COR-L47 (cell line): ENCODE measurements around the gene SLC25A11.
A peak's percentile ranks its signal among the peaks of the same experiment; 100 is the strongest.
"Not testable (repeated sequence)": the region's sequence is repeated elsewhere in the genome, so short reads cannot be mapped to it uniquely, and the experiment has no call there.

Experiments used
- DNase-seq: peaks from one replicate; lab custom pipeline; 2025; lab: John Stamatoyannopoulos, UW

SLC25A11 gene

DNA sequence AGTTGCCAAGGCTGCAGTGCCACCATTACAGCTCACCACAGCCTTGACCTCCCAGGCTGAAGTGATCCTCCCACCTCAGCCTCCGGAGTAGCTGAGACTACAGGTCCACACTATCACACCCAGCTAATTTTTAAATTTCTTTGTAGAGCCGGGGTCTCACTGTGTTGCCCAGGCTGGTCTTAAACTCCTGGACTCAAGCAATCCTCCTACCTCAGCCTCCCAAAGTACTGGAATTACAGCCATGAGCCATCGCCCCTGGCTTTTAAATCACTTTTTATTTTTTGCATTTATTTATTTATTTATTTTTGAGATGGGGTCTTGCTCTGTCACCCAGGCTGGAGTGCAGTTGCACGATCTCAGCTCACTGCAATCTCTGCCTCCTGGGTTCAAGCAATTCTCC, 25.3 kb downstream of the SLC25A11 start:
- DNase-seq: not testable (repeated sequence)

DNA sequence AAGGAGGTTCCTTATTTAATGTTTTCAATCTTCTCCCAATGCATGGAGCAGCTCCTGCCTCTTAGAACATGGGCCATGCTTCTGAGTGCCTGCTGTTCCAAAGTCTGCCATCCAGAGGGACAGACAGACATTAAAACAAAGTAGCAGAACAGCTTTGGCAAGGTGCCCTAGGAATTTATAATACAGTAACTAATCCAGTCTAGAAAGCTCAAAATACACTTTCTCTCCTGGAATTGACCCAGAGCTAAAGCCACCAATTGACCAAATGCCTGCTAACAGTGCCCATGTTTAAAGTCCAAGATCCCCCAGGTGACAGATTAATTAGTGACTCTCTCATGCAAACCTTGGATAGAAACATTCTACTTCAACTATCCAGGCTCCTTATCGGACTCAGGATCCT, 25.9 kb downstream of the SLC25A11 start:
- DNase-seq: no peak

DNA sequence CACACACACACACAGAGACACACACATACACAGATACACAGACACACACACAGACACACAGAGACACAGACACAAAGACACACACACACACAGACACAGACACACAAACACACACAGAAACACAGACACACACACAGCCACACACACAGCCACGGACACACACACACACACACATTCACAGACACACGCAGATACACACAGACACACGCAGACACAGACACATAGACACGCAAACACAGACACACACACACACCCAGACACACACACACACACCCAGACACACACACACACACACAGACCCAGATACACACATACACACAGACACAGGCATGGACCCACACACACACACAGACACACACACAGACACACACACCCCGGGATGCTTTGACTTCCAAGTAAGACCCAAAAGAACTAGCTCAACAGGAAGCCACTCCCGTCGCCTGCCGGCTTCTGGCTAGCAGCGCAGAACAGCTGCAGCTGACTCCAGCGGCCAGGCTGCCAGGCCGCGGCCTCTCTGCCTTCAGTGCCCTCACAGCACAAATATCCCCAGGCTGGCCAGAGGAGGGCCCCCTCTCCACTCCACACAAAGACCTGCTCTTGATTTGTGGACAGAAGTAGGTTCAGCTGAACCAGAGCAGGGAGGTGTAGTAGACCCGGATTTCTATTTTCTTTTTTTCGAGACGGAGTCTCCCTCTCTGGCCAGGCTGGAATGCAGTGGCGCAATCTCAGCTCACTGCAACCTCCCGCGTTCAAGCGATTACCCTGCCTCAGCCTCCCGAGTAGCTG, 30.9 kb downstream of the SLC25A11 start:
- peak; percentile 46 for DNase-seq

DNA sequence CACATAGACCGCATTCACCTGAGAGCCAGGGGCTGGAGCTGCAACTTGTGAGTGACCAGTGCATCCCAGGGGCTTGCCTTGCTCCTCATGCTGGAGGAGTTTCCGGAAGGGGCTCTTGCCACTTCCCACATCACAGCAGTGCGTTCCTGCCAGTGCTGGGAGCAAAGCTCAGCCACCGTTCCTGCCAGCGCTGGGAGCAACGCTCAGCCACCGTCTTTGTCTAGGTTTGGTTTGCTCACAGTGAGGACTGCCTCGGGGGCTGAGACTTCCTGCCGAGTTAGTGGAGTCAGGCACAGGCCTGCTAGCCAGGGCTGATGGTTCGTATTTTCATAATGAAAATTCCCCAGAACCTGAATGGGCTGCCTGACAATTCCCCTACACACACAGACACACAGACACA, 31.5 kb downstream of the SLC25A11 start:
- DNase-seq: peak; percentile 21

DNA sequence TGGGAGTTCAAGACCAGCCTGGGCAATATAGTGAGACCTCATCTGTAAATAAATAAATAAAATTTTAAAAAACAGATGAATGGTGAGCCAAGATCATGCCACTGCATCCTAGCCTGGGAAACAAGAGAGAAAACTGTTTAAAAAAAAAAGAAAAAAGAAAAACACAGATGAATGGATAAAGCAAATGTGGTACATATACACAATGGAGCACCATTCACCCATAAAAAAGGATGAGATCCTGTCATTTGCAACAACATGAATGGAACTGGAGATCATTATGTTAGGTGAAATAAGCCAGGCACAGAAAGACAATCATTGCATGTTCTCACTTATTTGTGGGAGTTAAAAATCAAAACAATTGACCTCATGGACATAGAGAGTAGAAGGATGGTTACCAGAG, 33.2 kb downstream of the SLC25A11 start:
- not testable (repeated sequence) for DNase-seq

DNA sequence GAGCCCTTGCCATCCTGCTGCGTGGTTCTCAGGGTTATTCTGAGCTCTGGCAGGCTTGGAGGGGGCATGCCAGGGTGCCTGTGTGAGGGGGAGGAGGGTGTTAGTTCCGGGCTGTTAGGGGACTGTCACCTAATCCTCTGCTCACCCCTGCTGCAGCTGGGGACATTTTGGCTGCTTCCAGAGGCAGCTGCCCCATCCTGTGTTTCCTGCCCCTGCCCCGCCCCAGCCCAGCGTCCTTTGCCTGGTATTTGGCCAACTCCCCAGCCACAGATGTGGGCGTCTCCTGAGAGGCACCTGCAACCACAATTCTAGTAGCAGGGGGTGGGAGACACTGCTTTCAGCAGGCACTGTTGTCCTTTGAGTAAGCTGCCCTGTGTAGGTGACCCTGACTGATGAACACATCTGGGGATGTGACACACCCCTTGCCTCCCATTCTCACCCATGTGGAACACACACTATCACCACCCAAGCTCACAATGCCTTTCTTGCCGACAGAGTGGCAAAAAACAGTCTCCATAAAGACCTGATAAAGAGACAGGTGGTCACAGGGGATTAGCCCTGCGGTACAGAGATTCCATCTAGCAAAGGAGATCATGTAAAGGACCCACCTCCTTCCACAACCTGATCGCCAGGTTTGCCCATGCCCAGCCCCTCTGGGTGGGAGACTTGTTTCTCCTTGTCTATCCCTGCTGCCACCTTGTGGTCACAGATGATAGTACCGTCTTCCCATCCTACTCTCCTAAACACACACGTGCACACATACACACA, 36.6 kb downstream of the SLC25A11 start, which contains the start of gene CHRNE:
Gene CHRNE (minus strand): TSS at position 48 of the 768 bp plus-strand sequence. CDS start 35 bp downstream, at position 13.
- DNase-seq: peak; percentile 52

DNA sequence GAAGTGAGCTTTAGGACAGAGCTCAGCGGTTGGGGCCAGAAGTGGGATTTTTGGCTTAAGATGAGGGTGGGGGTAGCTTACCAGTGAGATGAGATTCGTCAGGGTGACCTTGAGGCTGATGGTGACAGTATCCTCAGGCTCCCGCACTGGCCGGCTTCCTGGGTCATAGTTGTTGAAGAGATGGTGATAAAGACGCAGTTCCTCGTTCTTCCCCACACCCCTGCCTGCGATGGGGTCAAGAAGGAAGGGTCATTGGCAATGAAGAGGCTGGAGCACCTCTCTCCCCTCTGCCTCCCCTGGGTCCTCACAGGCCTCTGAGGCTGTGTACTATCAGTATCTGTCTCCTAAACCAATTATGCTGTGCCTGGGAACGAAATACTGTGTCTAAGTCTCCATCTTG, 37.3 kb downstream of the SLC25A11 start:
- DNase-seq: no peak

DNA sequence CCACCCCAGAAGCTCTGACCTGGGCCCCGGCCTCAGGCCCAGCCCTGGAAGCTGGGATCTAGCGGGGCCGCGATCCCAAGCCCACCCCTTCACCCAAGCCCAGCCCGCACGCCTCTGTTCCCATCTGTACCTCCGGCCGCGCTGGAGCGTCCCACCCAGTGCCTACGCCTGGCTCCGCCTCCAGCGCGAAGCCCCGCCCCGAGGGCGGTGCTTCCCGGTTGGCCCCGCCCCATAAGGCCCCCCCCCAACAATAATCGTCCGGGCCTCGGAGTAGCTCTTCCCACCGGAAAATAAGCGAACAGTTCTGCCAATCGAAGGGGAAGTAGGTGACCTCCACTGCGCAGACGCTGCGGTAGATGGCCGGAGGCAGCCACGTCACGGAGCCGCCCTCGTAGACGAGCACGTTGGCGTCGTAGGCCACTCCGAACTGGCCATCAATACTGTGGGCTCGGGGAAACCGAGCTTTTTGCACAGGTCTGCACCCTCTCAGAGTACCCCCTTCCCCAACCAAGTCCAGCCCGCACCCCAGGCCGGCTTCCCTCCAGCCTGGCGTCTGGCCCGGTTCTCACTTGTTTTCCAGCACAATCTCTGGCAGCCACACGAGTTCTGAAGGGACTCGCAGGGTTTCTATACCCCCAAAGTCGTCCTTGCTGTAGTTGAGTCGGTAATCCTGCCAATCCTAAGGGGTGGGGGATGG, 38.0 kb downstream of the SLC25A11 start:
- DNase-seq: no peak

DNA sequence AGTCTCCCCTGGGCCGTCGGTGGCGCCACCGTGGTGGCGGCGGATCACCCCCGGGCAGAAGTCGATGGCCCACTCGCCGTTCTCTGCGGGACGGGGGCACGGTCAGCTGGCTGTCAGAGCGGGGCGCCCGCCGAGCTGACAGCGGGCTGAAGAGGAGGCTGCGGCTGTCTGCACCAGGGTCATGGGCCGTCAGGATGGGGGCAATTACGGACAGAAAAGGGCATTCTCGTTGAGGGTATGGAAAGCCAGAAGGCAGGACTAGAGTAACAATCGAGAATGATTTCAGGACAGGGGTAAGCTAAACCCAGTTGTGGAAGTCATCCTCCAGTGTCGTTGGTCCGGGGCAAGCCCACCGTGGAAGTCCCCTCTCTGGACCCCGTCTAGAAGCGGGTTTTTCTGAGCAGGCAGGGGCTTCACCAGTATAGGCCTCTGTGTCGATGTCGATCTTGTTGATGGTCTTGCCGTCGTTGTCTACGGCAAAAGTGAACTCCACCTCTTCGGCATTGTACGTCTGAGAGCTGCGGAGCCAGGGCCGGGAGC, 38.7 kb downstream of the SLC25A11 start:
- no peak for DNase-seq

DNA sequence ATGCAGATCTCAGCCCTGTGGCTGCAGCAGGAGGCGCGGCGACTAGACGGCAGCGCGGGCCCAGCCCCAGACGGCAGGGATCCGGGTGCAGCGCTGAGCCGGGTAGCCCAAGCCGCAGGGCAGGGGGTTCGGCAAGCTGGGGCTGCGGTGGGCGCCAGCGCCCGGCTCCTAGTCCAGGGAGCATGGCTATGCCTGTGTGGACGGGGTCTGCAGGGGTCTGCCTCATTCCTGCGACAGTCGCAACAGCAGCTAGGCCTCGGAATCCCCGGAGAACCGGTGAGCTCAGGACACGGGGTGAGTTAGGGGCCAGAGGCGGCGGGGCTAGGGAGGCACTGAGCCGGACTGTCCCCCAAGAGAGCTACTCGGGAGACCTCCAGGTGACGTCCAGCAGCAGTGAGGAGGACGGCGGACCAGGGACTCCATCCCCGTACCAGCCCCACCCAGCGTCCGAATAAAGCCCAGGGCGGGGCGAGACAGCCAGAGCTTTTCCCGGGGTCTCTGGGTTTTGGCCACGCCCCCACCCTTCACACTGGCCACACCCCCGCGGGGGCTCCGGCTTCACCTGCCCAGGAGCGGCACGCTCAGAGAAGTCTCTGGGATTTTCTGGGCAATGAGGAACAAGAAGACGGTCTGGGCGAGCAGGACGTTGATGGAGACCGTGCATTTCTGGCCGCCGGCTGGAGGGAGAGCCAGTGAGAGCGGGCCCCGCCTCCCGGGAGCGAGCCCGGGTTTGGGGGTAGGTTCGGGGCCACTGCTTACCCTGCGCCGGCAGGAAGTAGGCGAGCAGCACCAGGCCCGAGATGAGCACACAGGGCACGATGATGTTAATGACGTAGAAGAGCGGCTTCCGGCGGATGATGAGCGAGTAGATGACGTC, 39.4 kb downstream of the SLC25A11 start:
- DNase-seq: no peak

DNA sequence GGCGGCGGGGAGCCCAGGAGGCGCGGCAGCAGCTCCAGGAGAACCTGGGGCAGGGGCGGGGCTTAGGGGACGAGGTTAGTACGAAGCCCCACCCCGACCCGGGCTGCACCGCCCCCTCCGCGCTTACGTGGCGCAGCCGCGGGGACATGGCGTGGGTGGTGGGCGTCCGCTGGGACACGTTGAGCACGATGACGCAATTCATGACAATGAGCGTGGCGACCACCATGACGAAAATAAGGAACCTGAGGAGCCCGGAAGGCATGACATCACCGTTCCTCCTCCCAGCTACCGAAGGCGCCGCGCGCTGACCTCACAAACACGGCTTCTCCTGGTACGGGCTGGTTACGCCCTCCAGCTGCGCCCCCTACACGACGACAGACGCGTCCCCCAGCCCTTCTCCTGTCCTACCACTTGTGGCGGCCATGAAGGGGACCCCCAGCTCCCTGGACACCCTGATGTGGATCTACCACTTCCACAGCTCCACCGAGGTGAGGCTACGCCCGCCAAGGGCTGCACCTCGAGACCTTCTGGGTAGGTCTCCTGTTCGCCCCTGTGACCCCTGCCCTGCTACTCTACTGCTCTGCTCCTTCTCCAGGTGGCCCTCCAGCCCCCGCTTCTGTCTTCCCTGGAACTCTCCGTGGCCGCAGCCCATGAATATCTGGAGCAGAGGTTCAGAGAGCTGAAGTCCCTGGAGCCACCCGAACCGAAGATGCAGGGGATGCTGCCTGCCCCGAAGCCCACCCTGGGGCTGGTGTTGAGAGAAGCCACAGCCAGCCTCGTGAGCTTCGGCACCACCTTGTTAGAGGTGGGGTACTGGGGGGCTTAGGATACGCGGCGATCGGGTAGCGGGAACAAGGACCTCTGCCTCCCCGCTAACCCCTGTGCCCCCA, 40.3 kb downstream of the SLC25A11 start, which contains the start of gene C17orf107:
Gene C17orf107 (plus strand): TSS at position 196 of the 890 bp plus-strand sequence. CDS start 227 bp downstream, at position 423.
- DNase-seq: no peak

DNA sequence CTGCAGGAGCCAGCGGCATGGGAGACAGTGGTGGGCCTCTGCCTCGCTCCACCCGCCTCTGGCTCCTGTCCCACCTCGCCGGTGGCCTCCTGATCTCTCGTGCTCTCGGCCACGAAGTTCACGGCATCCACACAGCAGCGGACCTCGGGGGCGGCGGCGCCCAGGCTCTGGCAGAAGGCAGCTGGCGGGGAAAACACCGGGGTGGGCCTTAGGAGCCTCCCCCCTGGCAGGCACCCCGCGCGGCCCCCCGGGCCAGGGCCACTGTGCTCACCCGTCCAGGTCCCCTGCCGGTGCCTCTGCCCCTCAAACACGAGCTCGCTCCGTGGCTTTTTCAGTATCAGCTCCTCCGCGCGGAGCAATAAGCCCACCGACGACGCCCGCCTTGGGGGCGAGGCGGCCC, 40.9 kb downstream of the SLC25A11 start:
- no peak for DNase-seq

DNA sequence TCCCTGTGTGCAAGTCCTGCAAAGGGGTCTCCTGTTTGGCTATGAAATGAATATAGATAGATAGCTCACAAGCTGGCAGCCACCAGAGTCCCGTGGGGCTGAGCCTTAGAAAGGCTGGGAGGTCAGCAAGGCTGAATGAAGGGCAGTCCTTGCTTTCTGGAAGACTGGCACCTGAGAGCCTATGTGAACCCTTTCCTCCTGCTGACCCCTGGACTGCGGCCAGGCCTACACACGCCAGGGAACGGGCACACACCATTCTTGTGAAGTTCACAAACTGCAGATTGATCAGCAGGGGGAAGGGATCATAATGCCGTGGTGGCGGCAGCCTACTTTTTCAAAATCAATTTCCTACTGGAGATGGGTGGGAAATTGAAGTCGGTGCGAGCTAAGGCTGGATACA, 41.5 kb downstream of the SLC25A11 start:
- no peak for DNase-seq

DNA sequence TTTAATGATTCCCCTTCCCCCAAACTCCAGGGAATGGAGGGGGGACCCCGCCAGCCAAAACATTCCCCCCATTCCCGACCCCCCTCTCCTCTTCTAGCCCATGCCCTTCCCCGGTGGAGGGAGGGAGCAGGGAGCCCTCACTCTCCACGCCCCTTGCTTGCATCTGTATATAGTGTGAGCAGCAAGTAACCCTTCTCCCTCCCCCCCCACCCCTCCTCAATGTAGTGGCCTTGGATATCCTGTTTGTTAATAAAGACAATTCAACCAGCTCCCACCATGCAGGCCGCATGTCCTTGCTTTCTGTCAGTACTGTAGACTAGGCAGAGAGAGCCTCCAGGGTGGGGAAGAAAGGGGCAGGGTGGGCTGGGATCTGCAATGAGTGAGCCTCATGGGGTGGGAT, 42.1 kb downstream of the SLC25A11 start:
- DNase-seq: no peak

DNA sequence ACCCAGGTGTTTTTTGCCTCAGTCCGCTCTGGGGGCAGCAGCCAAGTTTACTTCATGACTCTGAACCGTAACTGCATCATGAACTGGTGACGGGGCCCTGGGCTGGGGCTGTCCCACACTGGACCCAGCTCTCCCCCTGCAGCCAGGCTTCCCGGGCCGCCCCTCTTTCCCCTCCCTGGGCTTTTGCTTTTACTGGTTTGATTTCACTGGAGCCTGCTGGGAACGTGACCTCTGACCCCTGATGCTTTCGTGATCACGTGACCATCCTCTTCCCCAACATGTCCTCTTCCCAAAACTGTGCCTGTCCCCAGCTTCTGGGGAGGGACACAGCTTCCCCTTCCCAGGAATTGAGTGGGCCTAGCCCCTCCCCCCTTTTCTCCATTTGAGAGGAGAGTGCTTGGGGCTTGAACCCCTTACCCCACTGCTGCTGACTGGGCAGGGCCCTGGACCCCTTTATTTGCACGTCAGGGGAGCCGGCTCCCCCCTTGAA, 42.6 kb downstream of the SLC25A11 start:
- no peak for DNase-seq

DNA sequence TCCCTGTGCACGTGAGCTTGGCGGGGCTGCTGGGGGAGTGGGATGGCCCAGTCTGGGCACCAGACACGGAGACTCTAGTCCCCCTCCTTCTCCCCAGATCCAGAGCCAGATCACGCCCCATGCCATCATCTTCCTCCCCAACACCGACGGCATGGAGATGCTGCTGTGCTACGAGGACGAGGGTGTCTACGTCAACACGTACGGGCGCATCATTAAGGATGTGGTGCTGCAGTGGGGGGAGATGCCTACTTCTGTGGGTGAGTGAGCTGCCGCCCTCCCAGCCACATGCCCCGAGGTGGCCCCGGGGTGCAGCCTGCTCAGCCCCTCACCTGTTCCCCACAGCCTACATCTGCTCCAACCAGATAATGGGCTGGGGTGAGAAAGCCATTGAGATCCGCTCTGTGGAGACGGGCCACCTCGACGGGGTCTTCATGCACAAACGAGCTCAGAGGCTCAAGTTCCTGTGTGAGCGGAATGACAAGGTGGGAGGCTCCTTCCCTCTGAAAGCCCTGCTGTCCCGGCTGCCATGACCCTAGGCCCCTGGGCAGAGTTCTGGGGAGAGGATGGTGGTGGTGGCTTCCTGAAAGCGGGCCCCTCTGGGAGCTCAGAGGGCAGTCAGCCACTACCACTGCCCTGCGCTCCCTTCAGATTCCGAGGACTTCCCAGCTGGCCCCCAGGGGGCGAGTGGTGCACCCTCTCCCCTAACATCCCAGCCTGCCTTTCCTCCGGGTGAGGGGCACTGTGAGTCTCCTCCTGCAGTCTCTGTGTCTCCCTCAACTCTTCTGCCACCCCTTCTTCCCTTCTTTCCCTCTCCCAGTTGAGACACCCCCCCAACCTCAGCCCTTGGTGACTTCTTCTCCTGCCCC, 43.3 kb downstream of the SLC25A11 start:
- no peak for DNase-seq

DNA sequence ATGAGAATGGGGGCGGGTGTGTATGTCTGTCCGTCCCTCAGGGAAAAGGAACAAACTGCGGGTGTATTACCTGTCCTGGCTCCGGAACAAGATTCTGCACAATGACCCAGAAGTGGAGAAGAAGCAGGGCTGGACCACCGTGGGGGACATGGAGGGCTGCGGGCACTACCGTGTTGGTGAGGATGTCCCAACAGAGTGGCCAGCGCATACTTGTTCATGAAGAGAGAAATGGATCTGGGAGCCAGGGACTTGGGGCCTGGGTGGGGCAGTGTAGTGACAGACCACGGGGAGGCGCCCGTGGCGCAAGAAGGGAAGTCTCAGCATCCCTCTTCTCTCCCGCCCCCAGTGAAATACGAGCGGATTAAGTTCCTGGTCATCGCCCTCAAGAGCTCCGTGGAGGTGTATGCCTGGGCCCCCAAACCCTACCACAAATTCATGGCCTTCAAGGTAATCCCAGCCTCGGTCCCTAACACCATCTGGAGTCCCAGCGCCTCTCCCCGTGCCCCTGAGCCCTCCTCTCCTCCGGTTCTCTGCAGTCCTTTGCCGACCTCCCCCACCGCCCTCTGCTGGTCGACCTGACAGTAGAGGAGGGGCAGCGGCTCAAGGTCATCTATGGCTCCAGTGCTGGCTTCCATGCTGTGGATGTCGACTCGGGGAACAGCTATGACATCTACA, 44.1 kb downstream of the SLC25A11 start:
- DNase-seq: no peak

DNA sequence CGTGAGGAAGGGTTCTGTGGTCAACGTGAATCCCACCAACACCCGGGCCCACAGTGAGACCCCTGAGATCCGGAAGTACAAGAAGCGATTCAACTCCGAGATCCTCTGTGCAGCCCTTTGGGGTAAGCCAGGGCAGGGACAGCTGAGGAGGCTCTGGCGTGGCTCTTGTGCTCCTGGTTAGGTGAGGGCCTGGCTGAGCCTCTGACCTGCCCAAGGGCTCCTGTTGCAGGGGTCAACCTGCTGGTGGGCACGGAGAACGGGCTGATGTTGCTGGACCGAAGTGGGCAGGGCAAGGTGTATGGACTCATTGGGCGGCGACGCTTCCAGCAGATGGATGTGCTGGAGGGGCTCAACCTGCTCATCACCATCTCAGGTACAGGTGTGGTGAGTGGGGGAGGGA, 44.7 kb downstream of the SLC25A11 start:
- DNase-seq: no peak
